ENCODE measurements around the gene ARHGAP10. TPM values are rescaled to one million over a fixed set of nuclear protein-coding genes. Genes with fewer than 3 reads are reported as not detected.
"Not testable (repeated sequence)": the region's sequence is repeated elsewhere in the genome, so short reads cannot be mapped to it uniquely, and the experiment has no call there.

ARHGAP10 gene
- total and polyA plus RNA-seq, 2 donors from 2014 or later = 13.4 to 20.3 TPM

DNA sequence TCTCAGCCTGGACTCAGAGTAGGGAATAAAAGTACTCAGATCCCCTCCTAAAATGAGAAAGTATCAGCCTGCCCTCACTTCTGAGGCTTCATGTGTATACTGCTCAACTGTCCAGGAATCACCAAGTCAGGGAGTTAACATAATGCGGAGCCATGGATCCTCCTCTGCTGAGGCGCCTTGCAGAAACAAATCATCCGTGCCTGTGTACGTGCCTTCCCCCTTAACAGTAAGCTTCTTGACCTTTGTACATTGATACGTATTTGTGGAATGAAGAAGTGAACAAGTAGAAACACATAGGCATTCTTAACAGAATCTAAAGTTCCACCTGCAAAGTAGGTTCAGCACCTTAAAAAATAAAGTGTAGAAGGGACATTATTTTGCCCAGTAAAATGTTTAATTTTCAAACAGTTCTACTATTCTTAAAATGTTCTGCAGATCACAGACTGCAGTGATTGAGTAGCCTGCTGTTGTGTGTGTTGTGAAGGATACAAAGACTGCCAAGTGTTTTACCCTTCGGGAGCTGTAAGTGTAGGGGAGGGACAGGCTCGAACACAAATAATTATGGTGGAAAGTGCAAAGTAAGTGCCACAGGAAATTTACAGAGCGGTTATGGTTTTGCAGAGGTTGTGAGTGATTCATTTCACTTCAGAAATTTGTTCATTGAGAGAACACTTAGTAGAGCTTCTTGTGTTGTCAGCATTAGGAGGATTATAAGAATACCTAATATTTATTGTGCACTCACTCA, 61.9 kb downstream of the ARHGAP10 start:
- Histone ChIP-seq H3K4me1 (ENCODE audit: control insufficient read depth in 2 of 3, insufficient read depth in 2 of 3, low read depth in 1 of 3, low read length in 3 of 3) (peaks cover 0 to 2% (median 0%) of the 10 kb centered on the region in 3 donors), H3K9me3 (ENCODE audit: control insufficient read depth in 2 of 3, insufficient read depth in 1 of 3, low read length in 3 of 3) (no peaks in the 10 kb centered on the region), H3K36me3 (ENCODE audit: control insufficient read depth in 2 of 3, insufficient read depth in 3 of 3, low read length in 3 of 3) (no peaks in the 10 kb centered on the region), H3K27me3 (ENCODE audit: control insufficient read depth, insufficient read depth, low read length) (no peaks in the 10 kb centered on the region), H3K4me3 (ENCODE audit: low read length in 3 of 3) (no peak overlapping the region), H3K27ac (ENCODE audit: low read depth in 2 of 2, low read length in 2 of 2) (no peak overlapping the region), H3K9ac (ENCODE audit: low read length in 3 of 3) (no peak overlapping the region)
- intact Hi-C loops (cut with DNase I) = no loop called here
- FAIRE-seq (no peak), DNase-seq (peak in 2 of 5 donors; percentile 45 to 58)
- TF ChIP-seq, protein P1, sequence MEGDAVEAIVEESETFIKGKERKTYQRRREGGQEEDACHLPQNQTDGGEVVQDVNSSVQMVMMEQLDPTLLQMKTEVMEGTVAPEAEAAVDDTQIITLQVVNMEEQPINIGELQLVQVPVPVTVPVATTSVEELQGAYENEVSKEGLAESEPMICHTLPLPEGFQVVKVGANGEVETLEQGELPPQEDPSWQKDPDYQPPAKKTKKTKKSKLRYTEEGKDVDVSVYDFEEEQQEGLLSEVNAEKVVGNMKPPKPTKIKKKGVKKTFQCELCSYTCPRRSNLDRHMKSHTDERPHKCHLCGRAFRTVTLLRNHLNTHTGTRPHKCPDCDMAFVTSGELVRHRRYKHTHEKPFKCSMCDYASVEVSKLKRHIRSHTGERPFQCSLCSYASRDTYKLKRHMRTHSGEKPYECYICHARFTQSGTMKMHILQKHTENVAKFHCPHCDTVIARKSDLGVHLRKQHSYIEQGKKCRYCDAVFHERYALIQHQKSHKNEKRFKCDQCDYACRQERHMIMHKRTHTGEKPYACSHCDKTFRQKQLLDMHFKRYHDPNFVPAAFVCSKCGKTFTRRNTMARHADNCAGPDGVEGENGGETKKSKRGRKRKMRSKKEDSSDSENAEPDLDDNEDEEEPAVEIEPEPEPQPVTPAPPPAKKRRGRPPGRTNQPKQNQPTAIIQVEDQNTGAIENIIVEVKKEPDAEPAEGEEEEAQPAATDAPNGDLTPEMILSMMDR (IDR thresholded peaks at IDR 0.05; ENCODE audit: borderline replicate concordance, extremely low read depth, insufficient read depth) = no peak

DNA sequence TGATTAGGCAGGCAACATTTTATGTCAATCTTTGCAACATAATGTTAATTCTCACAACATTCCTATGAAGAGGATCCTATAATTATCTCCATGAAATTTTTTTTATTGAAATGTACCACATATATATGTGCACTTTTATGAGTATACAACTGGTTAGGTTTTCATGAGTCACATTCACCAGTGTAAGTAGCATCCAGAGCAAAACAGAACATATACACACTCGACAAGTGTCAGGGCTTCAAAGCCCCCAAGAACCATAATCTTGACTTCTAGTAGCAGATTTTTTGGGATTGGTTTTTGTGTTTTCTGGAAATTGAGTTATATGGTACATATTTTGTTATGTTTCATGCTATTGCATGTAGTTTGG, 62.4 kb downstream of the ARHGAP10 start:
- FAIRE-seq (no peak), DNase-seq (no peak)
- Histone ChIP-seq H3K27me3 (ENCODE audit: control insufficient read depth, insufficient read depth, low read length) (no peaks in the 10 kb centered on the region), H3K36me3 (ENCODE audit: control insufficient read depth in 2 of 3, insufficient read depth in 3 of 3, low read length in 3 of 3) (no peaks in the 10 kb centered on the region), H3K4me3 (ENCODE audit: low read length in 3 of 3) (no peak overlapping the region), H3K4me1 (ENCODE audit: control insufficient read depth in 2 of 3, insufficient read depth in 2 of 3, low read depth in 1 of 3, low read length in 3 of 3) (no peaks in the 10 kb centered on the region), H3K9me3 (ENCODE audit: control insufficient read depth in 2 of 3, insufficient read depth in 1 of 3, low read length in 3 of 3) (no peaks in the 10 kb centered on the region), H3K27ac (ENCODE audit: low read depth in 2 of 2, low read length in 2 of 2) (no peak overlapping the region), H3K9ac (ENCODE audit: low read length in 3 of 3) (no peak overlapping the region)
- intact Hi-C loops (cut with DNase I) = no loop called here
- TF ChIP-seq, protein P1 (IDR thresholded peaks at IDR 0.05; ENCODE audit: borderline replicate concordance, extremely low read depth, insufficient read depth) = no peak

DNA sequence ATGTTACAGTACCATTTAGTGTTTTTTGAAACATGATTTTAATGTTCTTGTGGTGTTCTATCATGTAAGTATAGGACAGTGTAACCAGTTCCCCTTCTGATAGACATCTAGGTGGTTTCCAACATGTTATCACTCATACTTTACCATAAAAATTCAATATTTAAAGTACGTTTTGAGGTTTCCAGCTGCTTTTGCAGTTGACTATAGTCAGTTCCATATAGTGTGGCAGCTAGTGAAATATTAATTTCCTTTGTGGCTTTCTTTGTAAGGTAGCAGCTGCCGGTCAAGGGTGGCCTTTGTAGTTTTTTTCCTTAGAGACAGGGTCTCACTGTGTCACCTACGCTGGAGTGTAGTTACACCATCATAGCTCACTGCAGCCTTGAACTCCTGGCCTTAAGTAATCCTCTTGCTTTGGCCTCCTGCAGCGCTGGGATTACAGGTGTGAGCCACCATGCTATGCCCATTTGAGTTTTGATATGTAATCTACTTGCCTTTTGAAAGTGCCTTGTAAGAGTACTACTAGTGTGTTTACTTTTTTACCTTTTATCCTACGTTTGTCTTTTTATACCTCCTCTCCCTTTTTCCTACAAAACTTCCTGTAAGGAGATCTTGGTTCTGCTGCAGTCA, 63.0 kb downstream of the ARHGAP10 start:
- no peaks in the 10 kb centered on the region for H3K36me3 ChIP-seq (ENCODE audit: control insufficient read depth in 2 of 3, insufficient read depth in 3 of 3, low read length in 3 of 3)
- H3K27me3 ChIP-seq (ENCODE audit: control insufficient read depth, insufficient read depth, low read length) = no peaks in the 10 kb centered on the region
- intact Hi-C loops (cut with DNase I) = no loop called here
- no peak overlapping the region for H3K4me3 ChIP-seq (ENCODE audit: low read length in 3 of 3)
- H3K4me1 ChIP-seq (ENCODE audit: control insufficient read depth in 2 of 3, insufficient read depth in 2 of 3, low read depth in 1 of 3, low read length in 3 of 3) = no peaks in the 10 kb centered on the region
- H3K9ac ChIP-seq (ENCODE audit: low read length in 3 of 3) = no peak overlapping the region
- TF ChIP-seq, protein P1 (IDR thresholded peaks at IDR 0.05; ENCODE audit: borderline replicate concordance, extremely low read depth, insufficient read depth) = no peak
- no peak for DNase-seq
- no peaks in the 10 kb centered on the region for H3K9me3 ChIP-seq (ENCODE audit: control insufficient read depth in 2 of 3, insufficient read depth in 1 of 3, low read length in 3 of 3)
- no peak for FAIRE-seq
- no peak overlapping the region for H3K27ac ChIP-seq (ENCODE audit: low read depth in 2 of 2, low read length in 2 of 2)

DNA sequence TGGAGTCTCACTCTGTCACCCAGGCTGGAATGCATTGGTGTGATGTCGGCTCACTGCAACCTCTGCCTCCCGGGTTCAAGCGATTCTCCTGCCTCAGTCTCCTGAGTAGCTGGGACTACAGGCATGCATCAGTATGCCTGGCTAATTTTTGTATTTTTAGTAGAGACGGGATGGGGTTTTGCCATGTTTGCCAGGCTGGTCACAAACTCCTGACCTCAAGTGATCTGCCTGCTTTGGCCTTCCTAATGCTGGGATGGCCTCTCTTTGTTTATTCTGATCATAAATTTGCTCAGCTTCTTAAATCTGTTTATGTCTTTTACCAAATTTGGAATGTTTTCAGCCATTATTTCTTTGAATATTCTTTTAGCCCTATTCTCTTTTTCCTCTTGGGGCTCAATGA, 67.2 kb downstream of the ARHGAP10 start:
- H3K9ac ChIP-seq (ENCODE audit: low read length in 3 of 3); H3K4me1 ChIP-seq (ENCODE audit: control insufficient read depth in 2 of 3, insufficient read depth in 2 of 3, low read depth in 1 of 3, low read length in 3 of 3); DNase-seq; H3K36me3 ChIP-seq (ENCODE audit: control insufficient read depth in 2 of 3, insufficient read depth in 3 of 3, low read length in 3 of 3); FAIRE-seq; intact Hi-C loops (cut with DNase I); H3K9me3 ChIP-seq (ENCODE audit: control insufficient read depth in 2 of 3, insufficient read depth in 1 of 3, low read length in 3 of 3); H3K27ac ChIP-seq (ENCODE audit: low read depth in 2 of 2, low read length in 2 of 2); H3K27me3 ChIP-seq (ENCODE audit: control insufficient read depth, insufficient read depth, low read length); H3K4me3 ChIP-seq (ENCODE audit: low read length in 3 of 3): not testable (repeated sequence)

Data from kidney (tissue), 14 donors.